ENCODE results near the gene ARMC12. TPM values are rescaled to one million over a fixed set of nuclear protein-coding genes. Genes with fewer than 3 reads are reported as not detected.

Gene ARMC12
- total and polyA plus RNA-seq, 2 of the 13 experiments (the other 11 are each of a cell fraction or from before 2014, with no cell fraction given), result 1.3 TPM; not detected in 1

GRCh38 chr6:35688605-35689322 lies 48.1 kb upstream of the ARMC12 start, which contains the start of gene FKBP5 (continued):
- TF ChIP-seq SNAI1 (CRISPR knock-in tag; IDR thresholded peaks at IDR 0.05; ENCODE audit: borderline replicate concordance), result no peak
- TF ChIP-seq ZNF235 (CRISPR knock-in tag; IDR thresholded peaks at IDR 0.05; ENCODE audit: borderline replicate concordance), result no peak
- 0 out of 2 replicates have a peak, but pooled peaks have one; percentile 61 for TF ChIP-seq ZNF234 (CRISPR knock-in tag; conservative IDR thresholded peaks at IDR 0.05)
- no peak for TF ChIP-seq GRHL1 (CRISPR knock-in tag; conservative IDR thresholded peaks at IDR 0.05)
- no peak; the same call in 1 of the 2 replicates for TF ChIP-seq ZBTB3 (CRISPR knock-in tag; IDR thresholded peaks at IDR 0.05; ENCODE audit: borderline replicate concordance, low read depth)
- no peak; the same call in 1 of the 2 replicates for TF ChIP-seq GATA4 (IDR thresholded peaks at IDR 0.05; ENCODE audit: borderline replicate concordance, low read depth)
- TF ChIP-seq CBFB (CRISPR knock-in tag; IDR thresholded peaks at IDR 0.05), result 0 out of 2 replicates have a peak, but pooled peaks have one; percentile 32
- 0 out of 2 replicates have a peak, but pooled peaks have one; percentile 17 for TF ChIP-seq PITX1 (CRISPR knock-in tag; IDR thresholded peaks at IDR 0.05)
- no peak for TF ChIP-seq NFE2 (CRISPR knock-in tag; IDR thresholded peaks at IDR 0.05)
- TF ChIP-seq KLF15 (CRISPR knock-in tag; IDR thresholded peaks at IDR 0.05; ENCODE audit: borderline replicate concordance), result no peak
- no peak for TF ChIP-seq SMAD1 (CRISPR knock-in tag; IDR thresholded peaks at IDR 0.05; ENCODE audit: borderline replicate concordance, low read depth)
- TF ChIP-seq ZNF205 (CRISPR knock-in tag; IDR thresholded peaks at IDR 0.05), result no peak
- TF ChIP-seq MTF2 (CRISPR knock-in tag; IDR thresholded peaks at IDR 0.05; ENCODE audit: borderline replicate concordance), result no peak
- peak; percentile 75; the same call in 1 of the 2 replicates for TF ChIP-seq NFAT5 (CRISPR knock-in tag; IDR thresholded peaks at IDR 0.05)
- TF ChIP-seq ETV5 (CRISPR knock-in tag; IDR thresholded peaks at IDR 0.05; ENCODE audit: borderline replicate concordance), result no peak
- TF ChIP-seq E2F2 (CRISPR knock-in tag; IDR thresholded peaks at IDR 0.05; ENCODE audit: borderline replicate concordance), result no peak
- no peak for TF ChIP-seq ZKSCAN5 (CRISPR knock-in tag; IDR thresholded peaks at IDR 0.05)
- TF ChIP-seq KDM2A (CRISPR knock-in tag; IDR thresholded peaks at IDR 0.05; ENCODE audit: borderline replicate concordance, low read depth), result peak; percentile 71; the same call in 1 of the 2 replicates
- TF ChIP-seq PHF21A (CRISPR knock-in tag; IDR thresholded peaks at IDR 0.05), result peak; percentile 31
- no peak for TF ChIP-seq ZFP1 (CRISPR knock-in tag; IDR thresholded peaks at IDR 0.05)
- no peak for TF ChIP-seq ZNF496 (CRISPR knock-in tag; IDR thresholded peaks at IDR 0.05; ENCODE audit: insufficient replicate concordance)
- peak; percentile 74; the same call in 1 of the 2 replicates for TF ChIP-seq ZNF607 (CRISPR knock-in tag; IDR thresholded peaks at IDR 0.05; ENCODE audit: borderline replicate concordance)

Measured in HepG2 (cell line).